NCI-H1930 (cell line): Measurements from ENCODE around the gene NFS1.

Experiments used
- DNase-seq, 2 experiments: peaks; one replicate each; lab custom pipeline; 2025; lab: John Stamatoyannopoulos, UW

The NFS1 gene

GRCh38 chr20:35637276-35637675 lies 61.9 kb downstream of the NFS1 start:
- no peak for DNase-seq

GRCh38 chr20:35636095-35636494 lies 63.1 kb downstream of the NFS1 start:
- DNase-seq: no peak

GRCh38 chr20:35635652-35636051 lies 63.5 kb downstream of the NFS1 start:
- DNase-seq: no peak

- no peak for DNase-seq
Measured at GRCh38 chr20:35632539-35633115, 66.5 kb downstream of the NFS1 start.

GRCh38 chr20:35630636-35631035 lies 68.5 kb downstream of the NFS1 start:
- DNase-seq: no peak

GRCh38 chr20:35629427-35630145 lies 69.6 kb downstream of the NFS1 start:
- no peak for DNase-seq

- DNase-seq: no peak
Measured at GRCh38 chr20:35627121-35627520, 72.0 kb downstream of the NFS1 start.

- no peak for DNase-seq
Measured at GRCh38 chr20:35626386-35627001, 72.7 kb downstream of the NFS1 start.

- DNase-seq: no peak
Measured at GRCh38 chr20:35625584-35626385, 73.4 kb downstream of the NFS1 start.

- DNase-seq: no peak
Measured at GRCh38 chr20:35621560-35621946, 77.6 kb downstream of the NFS1 start.

GRCh38 chr20:35620818-35621559 lies 78.2 kb downstream of the NFS1 start:
- DNase-seq: no peak

GRCh38 chr20:35619196-35620095 lies 79.7 kb downstream of the NFS1 start:
- peak; percentile 84 to 85 for DNase-seq

- DNase-seq: peak; percentile 21 to 25
Measured at GRCh38 chr20:35618263-35619131, 80.7 kb downstream of the NFS1 start.
